HFFc6 (cell line): Measurements from ENCODE around the gene OPCML. TPM values are rescaled to one million over a fixed set of nuclear protein-coding genes. Genes with fewer than 3 reads are reported as not detected.

ENCODE experiments used
- DNase-seq: peaks from one replicate; pipeline ENCODE4 v3.0.0-alpha.2; 2018
- H3K27ac Mint-ChIP-seq: 2 replicates; pipeline ENCODE4 v1.8.0; 2020; ENCODE audit warnings: mild to moderate bottlenecking, mixed read lengths
- H3K27me3 Mint-ChIP-seq: 2 replicates; pipeline ENCODE4 v1.8.0; 2021; ENCODE audit warnings: mild to moderate bottlenecking, moderate library complexity, mixed read lengths; ENCODE audit not compliant: insufficient read depth
- H3K36me3 Mint-ChIP-seq: 2 replicates; pipeline ENCODE4 v1.8.0; 2021; ENCODE audit warnings: low read depth, mixed read lengths
- H3K4me1 Mint-ChIP-seq: 2 replicates; pipeline ENCODE4 v1.8.0; 2020; ENCODE audit warnings: low read depth, mixed read lengths
- H3K4me3 Mint-ChIP-seq: 2 replicates; pipeline ENCODE4 v1.8.0; 2020; ENCODE audit warnings: mild to moderate bottlenecking, moderate library complexity, mixed read lengths
- H3K9me3 Mint-ChIP-seq: 2 replicates; pipeline ENCODE4 v1.8.0; 2020; ENCODE audit warnings: mild to moderate bottlenecking, mixed read lengths
- total RNA-seq, 6 experiments: library from RNA; stranded (reverse); fragmentation: NEBNext Ultra II Directional; extraction: Animal tissue kit (Norgen Biotek cat#: 25700); gene quantifications; 2 replicates in 1 of 6; 3 replicates in 5 of 6; pipeline ENCODE4 v1.2.3, GENCODE V29; 2021
- TF ChIP-seq, protein P1 (sequence below): fragments of 200-600 bp; sonication (generic); IDR thresholded peaks from 2 replicates; pipeline ENCODE4 v1.5.0; 2021; ENCODE audit warnings: antibody characterized with exemption, mild to moderate bottlenecking

The OPCML gene
- total RNA-seq, 6 experiments from 2014 or later: 0.11 to 1.7 (median 0.33) TPM

DNA sequence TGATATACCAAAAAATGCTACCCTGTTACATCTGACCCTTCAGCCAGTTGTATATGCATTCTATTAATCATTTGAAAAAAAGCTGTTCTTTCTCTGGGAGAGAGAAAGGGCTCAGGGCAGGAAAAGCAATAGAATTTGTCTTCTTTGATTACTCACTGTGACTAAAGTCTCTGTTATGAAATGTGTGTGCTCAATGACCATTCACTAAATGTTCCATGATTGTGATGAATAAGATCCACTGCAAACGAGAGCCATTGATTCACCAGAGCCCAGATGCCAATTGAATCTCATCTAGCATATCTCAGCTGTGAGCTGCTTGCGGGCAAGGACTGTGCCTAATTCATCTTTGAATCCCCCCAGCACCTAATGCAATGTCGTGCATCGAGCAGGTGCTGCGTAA, 184.3 kb downstream of the OPCML start:
- H3K9me3 Mint-ChIP-seq: peaks cover 55% of the 10 kb centered on the region
- DNase-seq: no peak
- TF ChIP-seq, protein P1, sequence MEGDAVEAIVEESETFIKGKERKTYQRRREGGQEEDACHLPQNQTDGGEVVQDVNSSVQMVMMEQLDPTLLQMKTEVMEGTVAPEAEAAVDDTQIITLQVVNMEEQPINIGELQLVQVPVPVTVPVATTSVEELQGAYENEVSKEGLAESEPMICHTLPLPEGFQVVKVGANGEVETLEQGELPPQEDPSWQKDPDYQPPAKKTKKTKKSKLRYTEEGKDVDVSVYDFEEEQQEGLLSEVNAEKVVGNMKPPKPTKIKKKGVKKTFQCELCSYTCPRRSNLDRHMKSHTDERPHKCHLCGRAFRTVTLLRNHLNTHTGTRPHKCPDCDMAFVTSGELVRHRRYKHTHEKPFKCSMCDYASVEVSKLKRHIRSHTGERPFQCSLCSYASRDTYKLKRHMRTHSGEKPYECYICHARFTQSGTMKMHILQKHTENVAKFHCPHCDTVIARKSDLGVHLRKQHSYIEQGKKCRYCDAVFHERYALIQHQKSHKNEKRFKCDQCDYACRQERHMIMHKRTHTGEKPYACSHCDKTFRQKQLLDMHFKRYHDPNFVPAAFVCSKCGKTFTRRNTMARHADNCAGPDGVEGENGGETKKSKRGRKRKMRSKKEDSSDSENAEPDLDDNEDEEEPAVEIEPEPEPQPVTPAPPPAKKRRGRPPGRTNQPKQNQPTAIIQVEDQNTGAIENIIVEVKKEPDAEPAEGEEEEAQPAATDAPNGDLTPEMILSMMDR: no peak
- no peaks in the 10 kb centered on the region for H3K4me1 Mint-ChIP-seq
- no peak overlapping the region for H3K27ac Mint-ChIP-seq
- H3K36me3 Mint-ChIP-seq: no peaks in the 10 kb centered on the region
- no peak overlapping the region for H3K4me3 Mint-ChIP-seq
- H3K27me3 Mint-ChIP-seq: no peaks in the 10 kb centered on the region

DNA sequence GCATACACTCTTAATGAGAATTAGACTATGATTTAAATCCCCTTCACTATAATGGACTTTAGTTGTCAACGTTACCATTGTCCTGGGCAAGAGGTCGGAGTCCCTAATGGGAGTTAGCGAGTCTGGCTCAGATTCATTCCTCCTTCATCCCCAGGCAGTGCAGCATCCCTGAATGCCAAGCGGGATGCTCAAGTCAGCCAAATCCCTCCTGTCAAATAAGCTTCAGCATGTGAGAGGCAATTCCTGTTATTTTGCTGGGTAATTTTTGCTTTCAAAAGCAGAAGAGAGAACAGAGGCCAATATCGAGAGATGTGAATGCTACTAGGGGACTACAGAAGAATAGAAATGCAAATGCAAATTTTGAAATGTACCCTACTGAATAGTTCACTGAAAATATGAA, 186.2 kb downstream of the OPCML start:
- TF ChIP-seq, protein P1: no peak

DNA sequence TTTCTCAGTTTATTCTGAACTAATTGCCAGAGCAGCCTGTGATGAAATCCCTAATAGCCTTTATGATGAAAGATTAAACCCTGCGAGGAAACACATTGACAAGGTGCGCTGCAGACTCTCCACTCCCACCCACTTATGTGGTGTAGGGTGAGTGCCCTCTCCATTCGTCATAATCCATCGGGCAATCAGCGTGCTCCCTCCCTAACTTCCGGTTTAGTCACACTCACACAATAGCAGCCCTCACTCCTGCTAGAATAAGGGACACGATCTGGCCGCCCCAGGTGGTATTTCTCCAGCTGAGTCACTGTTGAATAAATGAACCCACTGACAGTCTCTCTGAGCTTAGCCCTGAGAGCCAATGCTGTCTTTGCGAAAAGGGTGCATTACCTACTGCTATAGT, 188.3 kb downstream of the OPCML start:
- TF ChIP-seq, protein P1: no peak
- no peaks in the 10 kb centered on the region for H3K4me1 Mint-ChIP-seq
- H3K27me3 Mint-ChIP-seq: no peaks in the 10 kb centered on the region; the same call in 1 of the 2 replicates
- H3K9me3 Mint-ChIP-seq: peaks cover 62% of the 10 kb centered on the region
- H3K36me3 Mint-ChIP-seq: no peaks in the 10 kb centered on the region; the same call in 1 of the 2 replicates
- no peak for DNase-seq
- H3K4me3 Mint-ChIP-seq: no peak overlapping the region
- H3K27ac Mint-ChIP-seq: no peak overlapping the region

More for the DNA sequence above, 186.2 kb downstream of the OPCML start:
- Mint-ChIP-seq H3K4me1 (no peaks in the 10 kb centered on the region), H3K9me3 (peaks cover 55% of the 10 kb centered on the region), H3K4me3 (no peak overlapping the region), H3K27me3 (no peaks in the 10 kb centered on the region), H3K27ac (no peak overlapping the region), H3K36me3 (no peaks in the 10 kb centered on the region; the same call in 1 of the 2 replicates)
- DNase-seq: no peak

DNA sequence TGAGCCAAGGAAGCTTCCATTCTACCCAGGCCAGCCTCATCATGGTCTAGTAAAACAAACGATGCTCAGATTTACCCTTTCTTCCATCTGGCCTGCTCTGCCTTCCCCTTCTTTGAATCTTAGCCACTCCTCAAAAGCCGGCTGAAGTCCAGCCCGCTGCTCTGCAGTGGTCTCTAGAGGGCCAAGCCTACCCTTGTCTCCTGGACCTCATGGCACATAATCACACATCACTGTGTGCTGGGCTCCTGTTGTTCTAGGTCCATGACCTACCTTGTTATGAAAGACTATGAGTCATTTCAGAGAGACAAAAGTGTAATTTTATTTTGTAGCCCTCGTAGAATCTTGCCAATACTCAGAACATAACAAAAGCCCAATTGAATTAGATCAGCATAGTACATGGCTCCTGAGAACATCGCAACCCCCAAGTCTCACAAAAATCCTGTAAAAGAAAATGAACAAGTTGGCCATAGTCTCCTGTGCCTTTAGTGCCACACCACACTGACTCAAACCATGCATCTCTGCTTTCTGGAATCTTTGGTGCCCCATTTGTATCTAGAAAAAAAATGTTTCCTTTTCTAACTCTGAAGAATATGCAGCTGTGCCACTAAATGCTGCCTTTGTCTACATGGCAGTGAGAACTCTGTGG, 192.7 kb downstream of the OPCML start:
- no peak for DNase-seq
- no peak overlapping the region for H3K27ac Mint-ChIP-seq
- H3K4me3 Mint-ChIP-seq: no peak overlapping the region
- no peaks in the 10 kb centered on the region for H3K4me1 Mint-ChIP-seq
- H3K9me3 Mint-ChIP-seq: peaks cover 65% of the 10 kb centered on the region
- TF ChIP-seq, protein P1: no peak
- H3K36me3 Mint-ChIP-seq: no peaks in the 10 kb centered on the region; the same call in 1 of the 2 replicates
- no peaks in the 10 kb centered on the region; the same call in 1 of the 2 replicates for H3K27me3 Mint-ChIP-seq

DNA sequence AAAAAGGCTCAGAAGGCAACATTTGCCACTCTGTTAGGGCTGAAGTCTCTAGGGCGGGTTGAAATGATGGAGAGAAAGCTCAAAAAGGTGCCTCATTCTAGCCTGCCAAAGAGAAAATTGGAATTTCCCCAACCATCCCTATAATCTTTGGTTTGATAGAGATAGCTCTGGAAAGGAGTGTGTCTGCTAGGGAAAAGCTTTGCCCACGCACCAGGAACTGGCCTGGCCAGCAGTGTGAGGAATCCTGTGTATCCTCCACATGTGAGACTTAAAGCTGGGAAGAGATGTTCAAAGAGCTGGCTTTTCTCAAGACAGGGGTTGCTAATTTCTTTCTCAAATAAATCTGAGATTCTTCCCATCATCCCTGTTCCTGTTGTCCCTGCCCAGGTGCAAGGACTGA, 193.7 kb downstream of the OPCML start:
- TF ChIP-seq, protein P1: no peak
- Mint-ChIP-seq H3K4me3 (no peak overlapping the region), H3K36me3 (no peaks in the 10 kb centered on the region; the same call in 1 of the 2 replicates), H3K9me3 (peaks cover 65% of the 10 kb centered on the region), H3K27me3 (no peaks in the 10 kb centered on the region; the same call in 1 of the 2 replicates), H3K4me1 (no peaks in the 10 kb centered on the region), H3K27ac (no peak overlapping the region)
- DNase-seq: no peak
